K562 (cell line): Measurements from ENCODE around the gene SFXN5.

Source experiments
- CTCF ChIP-seq, 3 experiments: IDR thresholded peaks in 2 of 3; conservative IDR thresholded peaks in 1 of 3; 2 replicates each; pipeline ENCODE4 v1.5.1; 2011 to 2012; ENCODE audit warnings: low read length in 3 of 3, mild to moderate bottlenecking in 3 of 3, control low read depth in 2 of 3, improper control_type of control experiment in 1 of 3, inconsistent platforms in 1 of 3, low read depth in 1 of 3, mixed read lengths in 1 of 3, moderate library complexity in 1 of 3; ENCODE audit not compliant: insufficient read depth in 2 of 3
- EP300 ChIP-seq: IDR thresholded peaks from 2 replicates; pipeline ENCODE4 v1.6.1; 2012; ENCODE audit warnings: low read length, improper control_type of control experiment
- KDM4B ChIP-seq, 2 experiments: fragments of 450-650 bp in 1 of 2; sonication (generic) in 1 of 2; IDR thresholded peaks; 2 replicates each; pipeline ENCODE4 v1.6.1; 2016 to 2017; ENCODE audit warnings: borderline replicate concordance in 2 of 2, antibody characterized with exemption in 1 of 2, low read depth in 1 of 2, mild to moderate bottlenecking in 1 of 2
- MAX ChIP-seq: sonication (generic); formaldehyde crosslinking; IDR thresholded peaks from 2 replicates; pipeline ENCODE4 v1.9.0; 2022; ENCODE audit warnings: mild to moderate bottlenecking, missing genetic modification reagents
- NR2C2 ChIP-seq, 2 experiments: fragments of 200-800 bp in 1 of 2; sonication (Bioruptor generic) in 1 of 2; sonication (generic) in 1 of 2; formaldehyde crosslinking in 1 of 2; IDR thresholded peaks; 2 replicates each; pipeline versions ENCODE4 v1.6.1 to v1.8.0; 2016 to 2022; ENCODE audit warnings: mild to moderate bottlenecking in 1 of 2, missing compliant biosample characterization in 1 of 2, missing genetic modification characterization in 1 of 2, missing genetic modification reagents in 1 of 2
- POLR2A ChIP-seq: fragments of 450-650 bp; conservative IDR thresholded peaks from 2 replicates; pipeline ENCODE4 v1.6.1; 2016
- TAF1 ChIP-seq: IDR thresholded peaks from 2 replicates; pipeline ENCODE4 v1.6.1; 2011; ENCODE audit warnings: mild to moderate bottlenecking, low read length, moderate library complexity; ENCODE audit not compliant: insufficient read depth, control insufficient read depth, severe bottlenecking; ENCODE audit errors: extremely low read depth

GRCh38 chr2:73043276-73043675 is 28.2 kb downstream of the SFXN5 start:
- TF ChIP-seq CTCF (IDR thresholded peaks at IDR 0.05 in 2 of 3, conservative IDR thresholded peaks at IDR 0.05 in 1 of 3; ENCODE audit: insufficient read depth in 2 of 3, low read depth in 1 of 3, low read length in 3 of 3) (no peak), TAF1 (no peak), POLR2A (no peak), NR2C2 (CRISPR knock-in tag; IDR thresholded peaks at IDR 0.05) (no peak), NR2C2 (tag; IDR thresholded peaks at IDR 0.05) (no peak), KDM4B (IDR thresholded peaks at IDR 0.05; ENCODE audit: borderline replicate concordance in 2 of 2, low read depth in 1 of 2) (no peak), EP300 (no peak), MAX (CRISPR knock-in tag) (no peak)
